ENCODE results near the gene SERPINA5.
"Not testable (repeated sequence)": the region's sequence is repeated elsewhere in the genome, so short reads cannot be mapped to it uniquely, and the experiment has no call there.

SERPINA5 gene

GRCh38 chr14:94575730-94576585 is 5.3 kb upstream of the SERPINA5 start:
- no peak for DNase-seq

GRCh38 chr14:94577472-94577871 is 3.8 kb upstream of the SERPINA5 start:
- DNase-seq = not testable (repeated sequence)

GRCh38 chr14:94578712-94579111 is 2.5 kb upstream of the SERPINA5 start:
- DNase-seq = no peak

GRCh38 chr14:94582199-94582750 is 1.0 kb downstream of the SERPINA5 start:
- DNase-seq = no peak

GRCh38 chr14:94582851-94583250 is 1.6 kb downstream of the SERPINA5 start:
- no peak for DNase-seq

- no peak for DNase-seq
Observed at GRCh38 chr14:94583557-94583956, 2.3 kb downstream of the SERPINA5 start.

GRCh38 chr14:94584591-94585280 is 3.5 kb downstream of the SERPINA5 start:
- DNase-seq = no peak

GRCh38 chr14:94586635-94587034 is 5.4 kb downstream of the SERPINA5 start:
- no peak for DNase-seq

- no peak for DNase-seq
Observed at GRCh38 chr14:94588311-94588710, 7.1 kb downstream of the SERPINA5 start.

- DNase-seq = no peak
Observed at GRCh38 chr14:94591073-94591472, 9.8 kb downstream of the SERPINA5 start.

GRCh38 chr14:94591871-94592270 is 10.6 kb downstream of the SERPINA5 start:
- DNase-seq = no peak

- DNase-seq = no peak
Observed at GRCh38 chr14:94592457-94592856, 11.2 kb downstream of the SERPINA5 start.

- no peak for DNase-seq
Observed at GRCh38 chr14:94593376-94593748, 12.1 kb downstream of the SERPINA5 start.

GRCh38 chr14:94593749-94594431 is 12.7 kb downstream of the SERPINA5 start:
- DNase-seq = no peak

GRCh38 chr14:94594441-94594840 is 13.2 kb downstream of the SERPINA5 start:
- DNase-seq = no peak

- DNase-seq = no peak
Observed at GRCh38 chr14:94595912-94596311, 14.7 kb downstream of the SERPINA5 start.

GRCh38 chr14:94596361-94596760 is 15.1 kb downstream of the SERPINA5 start:
- DNase-seq = no peak

- DNase-seq = no peak
Observed at GRCh38 chr14:94597788-94598187, 16.6 kb downstream of the SERPINA5 start.

GRCh38 chr14:94598506-94598815 is 17.2 kb downstream of the SERPINA5 start:
- DNase-seq = no peak

GRCh38 chr14:94598816-94599655 is 17.8 kb downstream of the SERPINA5 start:
- DNase-seq = no peak

GRCh38 chr14:94599656-94600004 is 18.4 kb downstream of the SERPINA5 start:
- no peak for DNase-seq

GRCh38 chr14:94600148-94600545 is 18.9 kb downstream of the SERPINA5 start:
- no peak for DNase-seq

- DNase-seq = no peak
Observed at GRCh38 chr14:94601884-94602391, 20.7 kb downstream of the SERPINA5 start.

All from stimulated activated CD4-positive, alpha-beta T cell treated with anti-CD3 and anti-CD28 coated beads, Interleukin-12 subunit alpha, Interleukin-12 subunit beta, amount 100 ng/mL, for 4 hours (primary cell).